HG03457 (cell line): ENCODE data around the gene FRAT2.
"Not testable (repeated sequence)": the region's sequence is repeated elsewhere in the genome, so short reads cannot be mapped to it uniquely, and the experiment has no call there.

Source experiments
- ATAC-seq: cut with Tn5 transposase; IDR thresholded peaks from one replicate; pipeline ENCODE4 v1.9.1; 2021; ENCODE audit warnings: moderate number of reproducible peaks; ENCODE audit not compliant: unreplicated experiment

Gene FRAT2

DNA sequence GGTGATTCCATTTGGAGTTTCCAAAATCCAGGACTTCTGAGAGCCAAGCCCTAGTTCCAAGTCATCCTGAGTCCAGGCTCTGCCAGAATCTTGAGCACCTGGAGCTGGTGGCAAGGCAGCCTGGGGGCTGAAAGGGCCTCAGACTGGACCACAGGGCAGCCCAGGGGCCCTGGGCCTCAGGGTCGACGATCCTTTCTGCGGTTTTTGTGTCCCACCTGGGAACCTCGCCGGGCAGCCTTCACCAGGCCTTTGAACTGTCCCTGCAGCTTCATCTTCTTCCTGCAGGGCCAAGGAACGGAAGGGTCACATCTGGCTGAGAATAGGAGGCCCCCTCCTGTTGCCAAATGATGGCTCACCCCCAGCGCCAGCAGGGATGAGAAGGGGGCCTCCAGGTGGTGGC, 22.4 kb upstream of the FRAT2 start:
- no peak for ATAC-seq

DNA sequence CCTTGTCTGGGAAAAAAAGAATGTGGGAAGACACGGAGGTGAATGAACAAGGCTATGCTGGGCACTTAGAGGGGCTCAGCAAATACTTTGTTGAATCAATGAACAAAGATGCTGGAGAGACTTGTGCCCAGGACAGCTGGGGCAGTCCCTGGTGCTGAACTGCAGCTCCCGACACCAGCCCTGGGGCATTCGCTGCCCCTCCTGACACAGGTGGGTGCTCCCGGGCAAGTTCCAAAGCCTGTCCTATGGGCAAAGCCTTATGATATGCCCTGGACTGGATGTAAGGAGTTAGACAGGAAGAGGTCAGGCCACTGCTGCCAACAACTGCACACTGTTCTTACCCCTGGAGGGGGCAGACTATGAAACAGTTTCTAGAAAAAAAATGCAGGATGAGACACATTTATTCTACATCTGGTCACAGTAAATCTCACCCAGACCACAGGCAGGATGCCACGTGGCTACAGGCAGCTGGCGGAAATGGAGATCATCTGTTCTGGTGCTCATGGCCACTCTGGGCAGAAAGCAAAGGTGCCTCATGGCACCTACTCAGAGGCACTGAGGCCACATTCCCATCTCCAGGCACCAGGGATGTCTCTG, 21.9 kb upstream of the FRAT2 start:
- ATAC-seq = no peak

- no peak for ATAC-seq
Observed at GRCh38 chr10:97355571-97355975, 21.0 kb upstream of the FRAT2 start.

- no peak for ATAC-seq
Observed at GRCh38 chr10:97353945-97354344, 19.4 kb upstream of the FRAT2 start.

DNA sequence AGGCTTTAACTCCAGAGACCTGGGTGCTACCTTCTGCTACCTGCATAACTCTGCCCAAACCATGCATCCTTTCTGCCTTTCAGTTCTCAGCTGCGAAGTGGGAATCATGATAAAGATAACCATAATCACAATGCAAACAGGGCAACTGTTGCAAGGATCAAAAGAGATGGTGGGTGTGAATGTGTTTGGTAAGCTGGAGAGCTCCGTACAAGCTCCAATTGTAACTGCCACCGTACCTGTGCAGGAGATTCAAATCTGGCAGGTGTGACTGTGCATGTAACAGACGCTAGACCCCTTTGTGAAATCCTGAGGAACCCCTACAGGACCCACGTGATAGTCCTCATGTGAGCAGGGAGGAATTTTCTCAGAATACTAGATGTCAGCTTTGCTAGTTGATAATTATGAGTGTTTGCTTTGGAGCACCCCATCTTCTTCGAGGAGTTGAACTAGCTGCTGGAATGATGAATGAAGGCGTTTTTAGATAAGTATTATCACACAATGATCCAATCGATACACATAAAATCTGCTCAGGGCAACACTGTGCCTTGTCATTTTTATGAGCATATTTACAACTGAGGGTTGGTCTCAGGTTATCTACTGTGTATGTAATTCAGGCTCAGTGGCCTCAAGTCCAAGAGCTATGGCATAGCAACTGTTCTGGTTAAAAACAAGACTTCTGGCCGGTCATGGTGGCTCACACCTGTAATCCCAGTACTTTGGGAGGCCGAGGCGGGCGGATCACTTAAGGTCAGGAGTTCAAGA, 15.4 kb upstream of the FRAT2 start:
- no peak for ATAC-seq

GRCh38 chr10:97347317-97347716, 12.8 kb upstream of the FRAT2 start:
- no peak for ATAC-seq

- not testable (repeated sequence) for ATAC-seq
Observed at GRCh38 chr10:97343664-97344063, 9.1 kb upstream of the FRAT2 start.

GRCh38 chr10:97341416-97341815, 6.9 kb upstream of the FRAT2 start:
- ATAC-seq = no peak

- ATAC-seq = no peak
Observed at GRCh38 chr10:97338041-97338440, 3.5 kb upstream of the FRAT2 start.

DNA sequence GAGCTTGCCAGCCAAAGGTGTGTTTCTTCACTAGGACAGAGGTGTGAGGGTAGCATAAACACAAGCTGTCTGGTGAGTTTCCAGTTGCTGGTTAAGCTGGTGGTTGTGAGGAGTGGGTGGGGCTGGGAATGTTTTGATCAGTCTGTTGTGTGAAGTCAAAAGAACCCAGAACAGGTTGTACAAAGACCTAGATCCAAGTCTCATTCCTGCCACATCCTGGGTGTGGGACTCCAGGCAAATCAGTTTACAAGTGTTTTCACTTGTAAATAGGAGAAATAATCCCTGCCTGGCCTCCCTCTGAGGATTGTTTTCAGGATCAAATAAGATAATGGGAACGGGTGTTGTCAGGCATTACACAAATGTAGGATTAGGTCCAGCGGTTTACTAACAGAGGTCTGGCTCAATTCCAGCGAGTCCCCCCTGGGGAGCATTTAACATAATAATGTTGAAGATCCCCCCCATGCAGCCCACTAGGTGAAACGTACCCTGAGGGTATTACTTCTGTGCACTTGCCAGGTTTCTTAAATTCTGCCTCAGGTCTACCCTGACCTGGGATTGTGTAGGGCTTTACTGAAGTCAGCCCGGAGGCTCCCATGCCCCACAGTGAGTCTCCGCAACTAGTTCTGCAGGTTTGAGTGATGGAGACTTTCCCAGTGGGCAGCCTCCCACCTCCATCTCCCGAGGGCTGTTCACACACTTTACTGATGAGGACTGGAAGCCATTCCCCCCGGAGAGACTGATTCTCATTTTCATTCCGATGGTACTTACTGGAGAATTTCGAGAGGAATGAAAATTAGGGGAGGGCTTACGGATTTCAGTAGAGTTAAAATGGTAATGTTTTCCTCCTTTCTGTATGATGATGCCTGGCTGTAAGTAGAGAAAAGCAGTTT, 2.7 kb upstream of the FRAT2 start:
- no peak for ATAC-seq

- ATAC-seq = no peak
Observed at GRCh38 chr10:97336446-97336845, 1.9 kb upstream of the FRAT2 start.

- ATAC-seq = no peak
Observed at GRCh38 chr10:97336006-97336405, 1.5 kb upstream of the FRAT2 start.

- ATAC-seq = no peak
Observed at GRCh38 chr10:97335188-97335619, 675 bp upstream of the FRAT2 start.

DNA sequence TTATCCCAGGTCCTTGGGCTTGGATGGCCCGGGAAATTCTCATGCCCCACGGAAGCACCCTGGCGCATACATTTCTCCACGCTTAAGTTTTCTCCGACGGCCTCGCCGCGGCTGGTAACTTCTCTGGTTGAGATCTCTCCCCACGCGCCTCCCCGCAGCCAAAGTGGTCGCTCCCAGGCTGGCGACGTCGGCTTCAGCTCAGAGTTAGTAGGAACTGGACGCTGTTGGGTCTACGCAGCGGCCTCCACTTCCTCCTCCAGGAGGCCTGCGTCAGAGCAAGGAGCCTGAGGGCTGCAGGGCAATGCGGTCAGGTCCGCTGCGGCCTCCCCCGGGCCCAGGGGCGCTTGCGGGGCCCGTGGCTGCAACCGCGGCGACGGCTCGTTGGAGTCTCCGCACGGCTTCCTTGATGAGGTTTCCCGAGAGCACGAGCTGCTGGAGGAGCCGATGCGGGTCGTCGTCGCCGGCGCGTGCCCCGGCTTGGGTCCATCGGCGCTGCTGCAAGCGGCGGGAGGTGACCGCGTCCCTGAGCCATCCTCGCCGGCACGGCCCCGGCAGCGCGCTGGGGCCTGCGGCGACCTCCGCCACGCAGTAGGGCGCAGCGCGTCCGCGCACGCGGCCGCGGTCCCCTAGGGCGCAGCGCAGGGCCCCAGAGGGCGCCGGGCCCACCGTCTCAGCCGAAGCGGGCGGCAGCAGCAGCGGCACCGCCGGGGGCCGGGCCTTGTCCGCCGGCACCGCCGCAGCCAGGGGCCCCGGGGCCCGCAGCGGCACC, 744 bp downstream of the FRAT2 start:
- peak; percentile 10 for ATAC-seq

DNA sequence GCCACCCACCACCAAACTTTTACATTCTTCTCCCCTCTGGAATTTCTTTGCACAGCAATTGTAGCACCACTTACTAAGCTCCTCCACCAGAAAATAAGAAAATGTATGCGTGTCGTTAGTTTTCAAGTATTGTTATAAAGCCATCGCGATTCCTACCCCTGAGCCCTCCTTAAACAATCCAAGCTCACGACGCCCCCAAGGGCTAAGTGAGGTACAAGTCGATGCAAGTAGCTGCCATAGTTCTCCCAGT, 1.3 kb downstream of the FRAT2 start:
- no peak for ATAC-seq

- no peak for ATAC-seq
Observed at GRCh38 chr10:97332591-97333350, 1.8 kb downstream of the FRAT2 start.

- no peak for ATAC-seq
Observed at GRCh38 chr10:97331153-97331703, 3.3 kb downstream of the FRAT2 start.

DNA sequence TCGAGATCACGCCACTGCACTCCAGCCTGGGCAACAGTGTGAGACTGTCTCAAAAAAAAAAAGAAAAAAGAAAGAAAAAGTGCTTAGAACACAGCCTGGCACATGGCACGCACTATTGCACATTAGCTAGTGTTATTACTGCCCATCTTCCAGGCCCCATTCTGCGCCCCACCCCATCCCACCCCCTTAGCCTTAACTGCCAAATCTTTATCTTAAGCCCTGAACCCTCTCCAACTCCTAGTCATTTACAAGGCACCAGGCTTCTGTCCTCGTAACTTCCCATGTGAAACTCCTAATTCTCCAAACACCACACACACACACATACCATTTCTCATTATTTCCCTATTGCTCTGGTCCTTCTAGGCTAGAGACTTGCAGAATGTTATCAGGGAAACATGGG, 4.8 kb downstream of the FRAT2 start:
- no peak for ATAC-seq

- ATAC-seq = no peak
Observed at GRCh38 chr10:97328646-97329453, 5.7 kb downstream of the FRAT2 start.
